Neural progenitor cell (in vitro differentiated cells): ENCODE results near the gene MAP2K5. TPM values are rescaled to one million over a fixed set of nuclear protein-coding genes. Genes with fewer than 3 reads are reported as not detected.

ENCODE experiments used
- DNase-seq: peaks from one replicate; pipeline ENCODE4 v3.0.0-alpha.2; 2016; ENCODE audit warnings: low spot score
- H2AFZ ChIP-seq: fragments of 200-600 bp; sonication (generic); replicated peaks from 2 replicates; pipeline ENCODE4 v1.6.1; 2016; ENCODE audit warnings: antibody characterized with exemption
- H3F3A ChIP-seq: fragments of 200-600 bp; sonication (generic); 2 replicates; pipeline ENCODE4 v1.6.1; 2016; ENCODE audit warnings: antibody characterized with exemption, low read depth
- H3K27ac ChIP-seq: fragments of 200-600 bp; sonication (generic); 2 replicates; pipeline ENCODE4 v1.5.1; 2016; ENCODE audit warnings: mild to moderate bottlenecking
- H3K27me3 ChIP-seq: fragments of 200-600 bp; sonication (generic); 2 replicates; pipeline ENCODE4 v1.6.1; 2016; ENCODE audit warnings: mild to moderate bottlenecking, moderate library complexity
- H3K36me3 ChIP-seq: fragments of 200-600 bp; sonication (generic); 2 replicates; pipeline ENCODE4 v1.5.1; 2016
- H3K4me1 ChIP-seq: fragments of 200-600 bp; sonication (generic); 2 replicates; pipeline ENCODE4 v1.6.1; 2016; ENCODE audit warnings: mixed run types
- H3K4me2 ChIP-seq: fragments of 200-600 bp; sonication (generic); 2 replicates; pipeline ENCODE4 v1.6.1; 2016
- H3K4me3 ChIP-seq: fragments of 200-600 bp; sonication (generic); 2 replicates; pipeline ENCODE4 v1.5.1; 2016
- H3K79me2 ChIP-seq: fragments of 200-600 bp; sonication (generic); 2 replicates; pipeline ENCODE4 v1.6.1; 2016; ENCODE audit warnings: low read depth
- H3K9ac ChIP-seq: fragments of 200-600 bp; sonication (generic); 2 replicates; pipeline ENCODE4 v1.6.1; 2016
- H3K9me3 ChIP-seq: fragments of 200-600 bp; sonication (generic); 2 replicates; pipeline ENCODE4 v1.5.1; 2016; ENCODE audit warnings: low read depth
- H4K20me1 ChIP-seq: fragments of 200-600 bp; sonication (generic); 2 replicates; pipeline ENCODE4 v1.6.1; 2016; ENCODE audit warnings: low read depth
- H3K27ac Mint-ChIP-seq: 3 replicates; pipeline ENCODE4 v1.8.0; 2021; ENCODE audit warnings: mixed read lengths
- H3K27me3 Mint-ChIP-seq: 2 replicates; pipeline ENCODE4 v1.8.0; 2022; ENCODE audit warnings: low read depth, mild to moderate bottlenecking, inconsistent platforms, moderate library complexity, mixed read lengths; ENCODE audit not compliant: insufficient read depth
- H3K36me3 Mint-ChIP-seq: 3 replicates; pipeline ENCODE4 v1.8.0; 2021; ENCODE audit warnings: mixed read lengths
- H3K4me1 Mint-ChIP-seq: 3 replicates; pipeline ENCODE4 v1.8.0; 2021; ENCODE audit warnings: mixed read lengths
- H3K4me3 Mint-ChIP-seq: 3 replicates; pipeline ENCODE4 v1.8.0; 2021; ENCODE audit warnings: mild to moderate bottlenecking, moderate library complexity, mixed read lengths
- H3K9me3 Mint-ChIP-seq: 3 replicates; pipeline ENCODE4 v1.8.0; 2020; ENCODE audit warnings: mixed read lengths
- CTCF ChIP-seq: fragments of 200-600 bp; sonication (generic); IDR thresholded peaks from 2 replicates; pipeline ENCODE4 v1.5.1; 2017; ENCODE audit warnings: antibody characterized with exemption, mild to moderate bottlenecking
- EZH2 ChIP-seq: fragments of 200-600 bp; sonication (generic); IDR thresholded peaks from 2 replicates; pipeline ENCODE4 v1.6.1; 2017; ENCODE audit warnings: antibody characterized with exemption, mild to moderate bottlenecking, moderate library complexity
- EZH2phosphoT487 ChIP-seq: fragments of 200-600 bp; sonication (generic); IDR thresholded peaks from 2 replicates; pipeline ENCODE4 v1.6.1; 2017; ENCODE audit warnings: antibody characterized with exemption
- total RNA-seq: library from RNA; depleted of rRNA; stranded (reverse); fragments of >200 nt; gene quantifications from 2 replicates; pipeline ENCODE4 v1.2.3, GENCODE V29; 2015; ENCODE audit warnings: low replicate concordance

MAP2K5 gene
- total RNA-seq, 1 donor from 2014 or later: 17.2 TPM

GRCh38 chr15:67784856-67785430 lies 242.4 kb downstream of the MAP2K5 start:
- Histone ChIP-seq H3F3A (peaks cover 42% of the 10 kb centered on the region), H3K9ac (no peak overlapping the region), H4K20me1 (no peaks in the 10 kb centered on the region), H3K4me3 (no peak overlapping the region), H3K4me1 (peaks cover 60% of the 10 kb centered on the region), H3K9me3 (no peaks in the 10 kb centered on the region), H3K27me3 (no peaks in the 10 kb centered on the region), H3K4me2 (no peak overlapping the region), H2AFZ (no peak overlapping the region), H3K27ac (no peak overlapping the region), H3K79me2 (no peaks in the 10 kb centered on the region), H3K36me3 (no peaks in the 10 kb centered on the region)
- H3K9me3 Mint-ChIP-seq: no peaks in the 10 kb centered on the region
- no peak overlapping the region for H3K4me3 Mint-ChIP-seq
- no peak overlapping the region for H3K27ac Mint-ChIP-seq
- H3K4me1 Mint-ChIP-seq: peaks cover 46% of the 10 kb centered on the region
- TF ChIP-seq EZH2: no peak
- TF ChIP-seq EZH2phosphoT487: no peak
- TF ChIP-seq CTCF: no peak
- no peaks in the 10 kb centered on the region for H3K36me3 Mint-ChIP-seq
- DNase-seq: no peak
- peaks cover 11% of the 10 kb centered on the region for H3K27me3 Mint-ChIP-seq

GRCh38 chr15:67785431-67785830 lies 242.9 kb downstream of the MAP2K5 start:
- no peak overlapping the region for H3K9ac ChIP-seq
- H3K9me3 Mint-ChIP-seq: no peaks in the 10 kb centered on the region
- H4K20me1 ChIP-seq: no peaks in the 10 kb centered on the region
- H3F3A ChIP-seq: peaks cover 39% of the 10 kb centered on the region
- TF ChIP-seq EZH2phosphoT487: no peak
- TF ChIP-seq CTCF: no peak
- no peak overlapping the region for H3K27ac Mint-ChIP-seq
- H3K27me3 Mint-ChIP-seq: peaks cover 11% of the 10 kb centered on the region
- no peaks in the 10 kb centered on the region for H3K9me3 ChIP-seq
- H3K4me1 ChIP-seq: peaks cover 57% of the 10 kb centered on the region
- H3K27ac ChIP-seq: no peak overlapping the region
- no peak overlapping the region for H3K4me3 ChIP-seq
- H3K36me3 ChIP-seq: no peaks in the 10 kb centered on the region
- no peaks in the 10 kb centered on the region for H3K79me2 ChIP-seq
- no peaks in the 10 kb centered on the region for H3K27me3 ChIP-seq
- H3K4me3 Mint-ChIP-seq: no peak overlapping the region
- no peak for DNase-seq
- H3K4me2 ChIP-seq: no peak overlapping the region
- H3K4me1 Mint-ChIP-seq: peaks cover 43% of the 10 kb centered on the region
- H2AFZ ChIP-seq: no peak overlapping the region
- H3K36me3 Mint-ChIP-seq: no peaks in the 10 kb centered on the region

GRCh38 chr15:67786646-67787045 lies 244.1 kb downstream of the MAP2K5 start:
- Histone ChIP-seq H3K36me3 (no peaks in the 10 kb centered on the region), H3K9ac (no peak overlapping the region), H3F3A (peaks cover 28% of the 10 kb centered on the region), H2AFZ (no peak overlapping the region), H4K20me1 (no peaks in the 10 kb centered on the region), H3K27ac (no peak overlapping the region), H3K4me2 (no peak overlapping the region), H3K27me3 (no peaks in the 10 kb centered on the region), H3K4me1 (peaks cover 46% of the 10 kb centered on the region), H3K79me2 (no peaks in the 10 kb centered on the region), H3K9me3 (no peaks in the 10 kb centered on the region), H3K4me3 (no peak overlapping the region)
- H3K27ac Mint-ChIP-seq: no peak overlapping the region
- H3K27me3 Mint-ChIP-seq: peaks cover 10% of the 10 kb centered on the region
- DNase-seq: no peak
- no peaks in the 10 kb centered on the region for H3K9me3 Mint-ChIP-seq
- TF ChIP-seq EZH2phosphoT487 (no peak), CTCF (no peak), EZH2 (no peak)
- H3K36me3 Mint-ChIP-seq: no peaks in the 10 kb centered on the region
- H3K4me3 Mint-ChIP-seq: no peak overlapping the region
- H3K4me1 Mint-ChIP-seq: peaks cover 31% of the 10 kb centered on the region
